OCI-LY7 (cell line): ENCODE measurements around the gene FMN1. TPM values are rescaled to one million over a fixed set of nuclear protein-coding genes. Genes with fewer than 3 reads are reported as not detected.
A peak's percentile ranks its signal among the peaks of the same experiment; 100 is the strongest.

Source experiments
- BruUV-seq: library from RNA; stranded (reverse); fragments of 400-500 nt; replicated peaks from 2 replicates; lab custom pipeline; 2021; lab: Mats Ljungman, UMichigan
- CTCF ChIA-PET: fragments of 300-600 bp; sonication (Branson Sonifier 250); formaldehyde crosslinking; loops from one replicate; lab custom pipeline; 2022; ENCODE audit warnings: antibody characterized with exemption; ENCODE audit not compliant: unreplicated experiment; lab: Charles Lee
- POLR2A ChIA-PET: fragments of 300-600 bp; sonication (Branson Sonifier 250); formaldehyde crosslinking; loops from one replicate; lab custom pipeline; 2022; ENCODE audit warnings: antibody characterized with exemption; lab: Charles Lee
- DNase-seq: peaks from one replicate; pipeline ENCODE4 v3.0.0-alpha.2; 2015; ENCODE audit warnings: low spot score
- H2AFZ ChIP-seq: fragments of 200-600 bp; sonication (generic), shearing (Covaris generic); 2 replicates; pipeline ENCODE4 v1.6.1; 2014; ENCODE audit warnings: mild to moderate bottlenecking, antibody characterized with exemption, low read length, moderate library complexity
- H3K27ac ChIP-seq: fragments of 200-600 bp; sonication (generic); 2 replicates; pipeline ENCODE4 v1.5.1; 2014; ENCODE audit warnings: mixed run types, low read depth, mild to moderate bottlenecking, moderate library complexity, low read length, inconsistent platforms; ENCODE audit not compliant: poor library complexity, severe bottlenecking
- H3K36me3 ChIP-seq: fragments of 200-600 bp; sonication (generic); 2 replicates; pipeline ENCODE4 v1.6.1; 2014; ENCODE audit warnings: mild to moderate bottlenecking, antibody characterized with exemption, low read length, moderate library complexity, mixed read lengths; ENCODE audit not compliant: insufficient read depth
- H3K4me1 ChIP-seq: fragments of 200-600 bp; sonication (generic); 2 replicates; pipeline ENCODE4 v1.5.1; 2014; ENCODE audit warnings: mild to moderate bottlenecking, low read length; ENCODE audit not compliant: insufficient read depth, poor library complexity, severe bottlenecking
- H3K4me2 ChIP-seq: fragments of 200-600 bp; sonication (generic); 2 replicates; pipeline ENCODE4 v1.6.1; 2014; ENCODE audit warnings: mild to moderate bottlenecking, low read length
- H3K4me3 ChIP-seq: fragments of 200-600 bp; sonication (generic); 2 replicates; pipeline ENCODE4 v1.5.1; 2014; ENCODE audit warnings: mild to moderate bottlenecking, low read depth, low read length; ENCODE audit not compliant: poor library complexity, severe bottlenecking
- H3K79me2 ChIP-seq: fragments of 200-600 bp; sonication (generic); 2 replicates; pipeline ENCODE4 v1.6.1; 2016; ENCODE audit warnings: low read depth, mild to moderate bottlenecking, low read length, moderate library complexity, mixed read lengths; ENCODE audit not compliant: insufficient read depth
- H3K9me2 ChIP-seq: fragments of 200-600 bp; sonication (generic); 2 replicates; pipeline ENCODE4 v1.6.1; 2016; ENCODE audit warnings: mild to moderate bottlenecking, low read length, mixed read lengths; ENCODE audit not compliant: insufficient read depth
- H3K9me3 ChIP-seq: fragments of 200-600 bp; sonication (generic); 2 replicates; pipeline ENCODE4 v1.6.1; 2014; ENCODE audit warnings: mild to moderate bottlenecking, mixed run types, low read length, mixed read lengths
- H4K20me1 ChIP-seq: fragments of 200-600 bp; sonication (generic); 2 replicates; pipeline ENCODE4 v1.6.1; 2014; ENCODE audit warnings: mild to moderate bottlenecking, antibody characterized with exemption, low read length, moderate library complexity, mixed read lengths; ENCODE audit not compliant: insufficient read depth
- EZH2phosphoT487 ChIP-seq: fragments of 200-600 bp; sonication (generic); IDR thresholded peaks from 2 replicates; pipeline ENCODE4 v1.6.1; 2018; ENCODE audit warnings: low read depth, borderline replicate concordance, mild to moderate bottlenecking, mixed run types, antibody characterized with exemption, low read length, moderate library complexity, mixed read lengths
- intact Hi-C: fragments of 100-400 bp; cut with micrococcal nuclease; formaldehyde crosslinking; loops from one replicate; pipeline ENCODE4 v1.10.0; 2022; ENCODE audit not compliant: unreplicated experiment
- total RNA-seq, 2 experiments: library from RNA; depleted of rRNA in 1 of 2; stranded (reverse); fragments of >200 nt in 1 of 2; shearing (Covaris generic) in 1 of 2; gene quantifications; 2 replicates each; pipeline ENCODE4 v1.2.3, GENCODE V29; 2014 to 2022
- TF ChIP-seq, protein P1 (sequence below): fragments of 200-600 bp; sonication (generic); conservative IDR thresholded peaks from 2 replicates; pipeline ENCODE4 v1.5.1; 2014; ENCODE audit warnings: mild to moderate bottlenecking, antibody characterized with exemption, low read length, moderate library complexity, mixed read lengths

The FMN1 gene
- total RNA-seq, 2 experiments from 2014 or later, result 3.2 to 4.2 TPM

- POLR2A ChIA-PET, result no interaction called here
- no TSS peak for BruUV-seq
- intact Hi-C loops, result loop anchor here (5.0 kb wide), 3 partner anchors 60 to 115 kb away; no protein-coding TSS in a partner anchor
These were observed 237.3 kb downstream of the FMN1 start for GRCh38 chr15:32957219-32957618.

DNA sequence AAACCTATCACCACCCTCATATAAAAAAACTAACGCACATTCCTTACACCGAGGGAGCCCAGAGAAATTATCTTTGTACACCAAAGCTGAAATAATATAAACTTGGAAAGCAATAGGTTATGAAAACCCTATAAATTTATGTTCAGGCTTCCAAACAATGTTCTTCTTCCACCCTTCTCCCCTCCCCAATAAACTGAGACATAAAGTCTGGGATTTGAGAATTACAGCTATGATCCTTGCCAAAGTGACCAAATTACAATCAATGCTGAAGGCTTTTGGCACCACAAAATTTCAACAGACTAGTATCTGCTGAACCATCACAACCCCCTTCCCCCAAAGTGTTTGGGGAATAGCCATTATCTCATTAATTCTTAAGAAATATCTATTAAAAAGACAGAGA lies 237.8 kb downstream of the FMN1 start:
- no peaks in the 10 kb centered on the region for H3K4me1 ChIP-seq
- H3K79me2 ChIP-seq, result no peaks in the 10 kb centered on the region
- TF ChIP-seq EZH2phosphoT487, result no peak
- TF ChIP-seq, protein P1, sequence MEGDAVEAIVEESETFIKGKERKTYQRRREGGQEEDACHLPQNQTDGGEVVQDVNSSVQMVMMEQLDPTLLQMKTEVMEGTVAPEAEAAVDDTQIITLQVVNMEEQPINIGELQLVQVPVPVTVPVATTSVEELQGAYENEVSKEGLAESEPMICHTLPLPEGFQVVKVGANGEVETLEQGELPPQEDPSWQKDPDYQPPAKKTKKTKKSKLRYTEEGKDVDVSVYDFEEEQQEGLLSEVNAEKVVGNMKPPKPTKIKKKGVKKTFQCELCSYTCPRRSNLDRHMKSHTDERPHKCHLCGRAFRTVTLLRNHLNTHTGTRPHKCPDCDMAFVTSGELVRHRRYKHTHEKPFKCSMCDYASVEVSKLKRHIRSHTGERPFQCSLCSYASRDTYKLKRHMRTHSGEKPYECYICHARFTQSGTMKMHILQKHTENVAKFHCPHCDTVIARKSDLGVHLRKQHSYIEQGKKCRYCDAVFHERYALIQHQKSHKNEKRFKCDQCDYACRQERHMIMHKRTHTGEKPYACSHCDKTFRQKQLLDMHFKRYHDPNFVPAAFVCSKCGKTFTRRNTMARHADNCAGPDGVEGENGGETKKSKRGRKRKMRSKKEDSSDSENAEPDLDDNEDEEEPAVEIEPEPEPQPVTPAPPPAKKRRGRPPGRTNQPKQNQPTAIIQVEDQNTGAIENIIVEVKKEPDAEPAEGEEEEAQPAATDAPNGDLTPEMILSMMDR, result no peak
- no peaks in the 10 kb centered on the region for H3K9me2 ChIP-seq
- BruUV-seq, result no TSS peak
- ChIA-PET POLR2A (no interaction called here), CTCF (no interaction called here)
- no peak overlapping the region for H2AFZ ChIP-seq
- no peak for DNase-seq
- no peaks in the 10 kb centered on the region for H3K9me3 ChIP-seq
- no peak overlapping the region for H3K4me2 ChIP-seq
- no peaks in the 10 kb centered on the region for H4K20me1 ChIP-seq
- no peak overlapping the region for H3K27ac ChIP-seq
- no peak overlapping the region for H3K4me3 ChIP-seq
- intact Hi-C loops, result loop anchor here (5.0 kb wide), 3 partner anchors 59 to 114 kb away; no protein-coding TSS in a partner anchor
- no peaks in the 10 kb centered on the region for H3K36me3 ChIP-seq

More at GRCh38 chr15:32957219-32957618, 237.3 kb downstream of the FMN1 start:
- Histone ChIP-seq H3K9me3 (no peaks in the 10 kb centered on the region), H2AFZ (no peak overlapping the region), H3K27ac (no peak overlapping the region), H3K9me2 (no peaks in the 10 kb centered on the region), H4K20me1 (no peaks in the 10 kb centered on the region), H3K4me3 (no peak overlapping the region), H3K79me2 (no peaks in the 10 kb centered on the region), H3K36me3 (no peaks in the 10 kb centered on the region), H3K4me2 (no peak overlapping the region), H3K4me1 (no peaks in the 10 kb centered on the region)
- TF ChIP-seq EZH2phosphoT487, result no peak
- TF ChIP-seq, protein P1, result no peak
- no peak for DNase-seq
- CTCF ChIA-PET, result no interaction called here

DNA sequence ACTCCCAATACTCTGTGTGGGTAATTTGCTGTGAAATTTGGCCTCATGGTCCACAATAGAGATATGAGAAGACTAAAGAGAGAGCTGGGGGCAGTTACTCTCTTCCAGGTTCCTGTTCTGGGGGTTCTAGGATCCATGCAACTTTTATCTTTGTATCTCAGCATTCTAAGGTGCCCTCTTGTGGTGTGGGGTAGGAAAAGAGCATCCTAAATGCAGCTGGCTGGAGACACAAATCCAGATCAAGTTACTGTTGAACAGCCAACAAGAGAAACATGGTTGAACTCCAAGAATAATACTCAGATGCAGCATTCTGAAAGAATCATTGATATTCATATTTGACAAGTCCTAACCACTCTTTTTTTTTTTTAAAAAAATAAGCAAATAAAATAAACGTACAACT lies 238.5 kb downstream of the FMN1 start:
- peak; percentile 63 for DNase-seq
- Histone ChIP-seq H3K79me2 (no peaks in the 10 kb centered on the region), H3K4me2 (no peak overlapping the region), H4K20me1 (no peaks in the 10 kb centered on the region), H3K4me1 (no peaks in the 10 kb centered on the region), H2AFZ (no peak overlapping the region), H3K27ac (no peak overlapping the region), H3K4me3 (no peak overlapping the region), H3K9me2 (no peaks in the 10 kb centered on the region), H3K36me3 (no peaks in the 10 kb centered on the region), H3K9me3 (no peaks in the 10 kb centered on the region)
- TF ChIP-seq, protein P1, result peak; percentile 91
- no peak for TF ChIP-seq EZH2phosphoT487
- intact Hi-C loops, result loop anchor here (5.0 kb wide), 3 partner anchors 59 to 114 kb away; no protein-coding TSS in a partner anchor
- no TSS peak for BruUV-seq
- ChIA-PET CTCF (no interaction called here), POLR2A (interaction anchor here (0.7 kb wide), 1 partner anchor 29 kb away, joined by 3 read pairs; no protein-coding TSS in a partner anchor)
